ENCODE results near the gene ANAPC10.
"Not testable (repeated sequence)": the region's sequence is repeated elsewhere in the genome, so short reads cannot be mapped to it uniquely, and the experiment has no call there.

The ANAPC10 gene

GRCh38 chr4:145003675-145004074 is 94.3 kb downstream of the ANAPC10 start:
- DNase-seq (ENCODE audit: low spot score): no peak

DNA sequence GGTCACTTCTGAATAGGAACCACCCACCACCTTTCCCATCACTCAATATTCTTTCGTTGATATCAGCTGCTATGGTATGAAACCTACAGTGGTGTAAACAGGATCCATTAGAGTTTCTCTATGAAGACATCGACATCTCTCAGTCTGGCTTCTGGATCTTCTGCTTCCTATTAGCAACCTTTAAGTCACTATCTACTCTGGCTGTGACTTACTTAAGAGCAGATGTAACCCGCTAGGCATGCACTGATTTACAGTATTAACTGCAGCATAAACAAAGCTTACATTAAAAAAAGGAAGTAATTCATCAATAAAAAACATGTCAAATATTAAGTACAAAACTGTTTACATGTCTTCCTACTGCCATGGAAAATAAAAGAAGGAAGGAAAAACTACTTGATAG is 96.4 kb downstream of the ANAPC10 start:
- DNase-seq (ENCODE audit: low spot score): no peak

GRCh38 chr4:145000656-145001055 is 97.3 kb downstream of the ANAPC10 start:
- not testable (repeated sequence) for DNase-seq (ENCODE audit: low spot score)

DNA sequence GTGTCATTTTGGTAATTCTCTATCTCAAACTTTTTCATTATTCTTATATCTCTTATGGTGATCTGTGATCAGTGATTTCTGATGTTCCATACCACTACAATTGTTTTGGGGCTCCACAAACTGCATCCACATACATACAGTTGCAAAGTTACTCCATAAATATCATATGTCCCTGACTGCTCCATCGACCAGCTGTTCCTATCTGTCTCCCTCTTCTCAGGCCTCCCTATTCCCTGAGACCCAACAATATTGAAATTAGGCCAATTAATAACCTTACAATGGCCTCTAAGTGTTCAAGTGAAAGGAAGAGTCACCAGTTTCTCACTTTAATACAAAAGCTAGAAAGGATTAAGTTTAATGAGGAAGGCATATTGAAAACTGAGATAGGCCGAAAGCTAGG is 108.7 kb downstream of the ANAPC10 start:
- DNase-seq (ENCODE audit: low spot score): no peak

GRCh38 chr4:144985531-144985930 is 112.5 kb downstream of the ANAPC10 start:
- no peak for DNase-seq (ENCODE audit: low spot score)

DNA sequence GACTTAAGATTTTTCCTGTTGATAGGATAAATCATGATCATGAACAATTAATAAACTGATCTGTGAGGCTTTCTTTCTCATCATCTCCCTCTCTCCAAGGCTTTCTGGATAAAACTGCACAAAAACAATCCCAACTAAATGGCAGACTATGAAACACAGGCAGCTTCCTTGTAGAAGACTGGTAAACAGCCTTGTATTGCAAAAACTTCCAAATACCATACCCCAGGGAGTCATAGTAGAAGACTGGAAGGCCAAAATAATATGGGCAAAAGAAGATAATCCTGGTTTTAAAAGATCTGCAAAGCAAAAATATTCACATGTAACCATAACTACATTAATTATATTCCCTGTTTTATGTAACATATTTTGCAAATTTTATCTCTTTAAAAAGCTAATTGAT is 113.0 kb downstream of the ANAPC10 start:
- DNase-seq (ENCODE audit: low spot score): no peak

DNA sequence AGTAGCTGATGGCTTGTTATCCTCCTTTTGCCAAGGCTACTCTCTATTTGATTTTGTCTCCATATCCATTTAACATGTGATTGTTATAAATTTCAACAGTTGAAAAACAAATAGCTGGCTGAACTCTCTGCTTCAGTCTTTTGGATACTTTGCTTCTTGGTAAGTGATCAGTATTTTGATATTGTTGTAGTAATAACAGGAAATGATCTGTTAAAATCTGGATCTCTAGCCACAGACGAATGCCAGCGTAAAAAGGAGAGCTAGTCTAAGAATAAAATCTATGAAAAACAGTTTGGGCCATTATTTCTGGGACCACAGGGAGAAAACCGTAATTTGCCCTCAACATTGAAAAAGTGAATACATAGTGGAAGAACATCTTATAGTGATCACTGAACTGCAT is 113.8 kb downstream of the ANAPC10 start:
- DNase-seq (ENCODE audit: low spot score): no peak

- no peak for DNase-seq (ENCODE audit: low spot score)
These were observed 122.3 kb downstream of the ANAPC10 start for GRCh38 chr4:144975718-144976117.

DNA sequence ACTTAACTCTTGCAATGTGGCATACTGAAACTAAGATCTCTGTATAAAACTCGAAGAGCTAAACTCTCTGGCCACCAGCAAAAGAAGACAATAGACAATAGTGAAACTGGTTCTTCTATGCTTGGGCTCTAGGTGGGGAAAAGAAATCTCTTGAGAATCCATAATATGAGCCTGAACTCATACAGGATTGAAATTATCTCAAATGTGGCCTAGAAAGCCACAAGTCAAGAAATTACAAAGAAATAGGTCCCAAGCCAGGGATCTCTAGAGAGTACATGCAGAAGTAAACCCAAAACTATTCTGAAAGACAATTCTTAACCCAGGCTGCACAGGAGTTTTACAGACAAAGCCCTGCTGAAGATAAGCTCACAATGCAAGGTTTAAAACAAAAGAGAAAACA is 127.4 kb downstream of the ANAPC10 start:
- DNase-seq (ENCODE audit: low spot score): no peak

- DNase-seq (ENCODE audit: low spot score): no peak
These were observed 128.2 kb downstream of the ANAPC10 start for GRCh38 chr4:144969821-144970220.

GRCh38 chr4:144968606-144969005 is 129.4 kb downstream of the ANAPC10 start:
- no peak for DNase-seq (ENCODE audit: low spot score)

GRCh38 chr4:144967161-144967560 is 130.8 kb downstream of the ANAPC10 start:
- DNase-seq (ENCODE audit: low spot score): no peak

DNA sequence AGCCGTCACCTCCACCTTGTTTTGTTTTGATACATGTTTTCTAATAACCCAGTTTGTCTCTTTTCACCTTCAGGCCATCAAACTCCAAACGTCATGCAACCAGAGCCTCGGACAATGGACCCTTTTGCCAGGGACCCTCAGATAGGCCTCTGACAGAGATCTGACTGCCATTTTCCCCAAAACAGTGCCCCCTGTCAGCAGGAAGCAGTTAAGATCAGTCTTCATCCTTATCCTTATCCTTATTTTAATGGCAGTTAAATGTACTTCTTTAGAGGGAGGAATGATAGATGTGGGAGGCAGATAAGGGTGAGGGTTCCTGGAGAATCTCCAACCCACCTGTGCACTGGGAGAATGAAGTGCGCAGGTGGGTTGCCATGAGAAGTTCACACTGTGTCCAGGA is 135.7 kb downstream of the ANAPC10 start:
- DNase-seq (ENCODE audit: low spot score): no peak

GRCh38 chr4:144955104-144955503 is 142.9 kb downstream of the ANAPC10 start:
- DNase-seq (ENCODE audit: low spot score): no peak

DNA sequence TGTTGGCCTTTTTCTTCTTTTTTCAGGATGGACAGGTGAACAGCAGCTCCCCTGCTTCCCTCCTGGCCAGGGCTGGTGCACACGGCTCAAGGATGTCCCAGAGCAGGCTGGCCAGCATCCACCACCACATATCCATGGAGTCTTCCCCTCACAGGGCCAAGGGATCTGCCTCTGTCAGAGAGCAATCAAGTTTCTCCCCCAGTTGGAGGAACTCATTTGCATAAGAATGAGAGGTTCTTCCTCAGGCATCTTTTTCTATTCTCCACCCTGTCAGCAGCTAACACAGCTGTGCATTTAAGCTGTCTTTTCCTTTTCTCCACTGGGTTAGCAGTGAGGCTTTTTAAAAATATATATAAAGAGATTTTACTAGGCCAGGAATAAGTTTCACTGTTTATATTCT is 143.8 kb downstream of the ANAPC10 start:
- DNase-seq (ENCODE audit: low spot score): no peak

DNA sequence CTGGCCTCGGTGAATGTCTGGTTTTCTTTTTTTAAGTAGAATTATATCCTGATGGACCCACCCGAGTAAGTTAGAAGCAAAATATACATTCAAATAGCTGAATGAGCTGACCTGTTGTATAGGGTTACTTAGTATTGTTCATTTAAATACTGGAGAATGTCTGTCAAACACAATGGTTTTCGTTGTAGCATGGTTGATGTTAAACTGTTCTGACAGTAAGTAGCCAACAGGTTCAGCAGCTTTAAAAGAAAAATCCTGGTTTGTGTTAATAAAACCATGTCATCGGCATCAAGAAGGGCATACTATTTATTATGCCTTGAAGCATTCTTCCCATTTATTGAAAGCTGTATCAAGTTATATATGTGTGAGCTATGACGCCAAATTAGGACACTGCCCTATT is 149.6 kb downstream of the ANAPC10 start:
- no peak for DNase-seq (ENCODE audit: low spot score)

DNA sequence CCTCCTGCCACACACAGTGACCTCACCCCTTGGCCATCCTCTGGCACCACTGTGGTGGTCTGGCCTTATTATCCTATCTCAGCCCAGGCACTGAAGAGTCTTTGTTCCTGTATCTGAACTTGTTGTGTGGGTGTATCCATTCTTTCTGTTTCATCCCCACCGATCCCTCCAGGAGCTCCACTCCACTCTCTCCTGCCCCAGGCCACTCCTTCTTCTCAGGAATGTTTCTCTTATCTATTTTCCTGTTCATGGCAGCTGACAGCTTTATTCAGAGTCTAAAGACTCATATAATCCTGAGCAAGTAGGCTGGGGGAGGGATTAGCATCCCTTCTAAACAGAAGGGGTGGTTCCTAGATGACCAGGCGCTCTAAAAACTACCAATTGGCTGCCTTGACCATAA is 150.0 kb downstream of the ANAPC10 start:
- DNase-seq (ENCODE audit: low spot score): no peak
